ENCODE measurements around the gene COL6A1. TPM values are rescaled to one million over a fixed set of nuclear protein-coding genes. Genes with fewer than 3 reads are reported as not detected.
"Not testable (repeated sequence)": the region's sequence is repeated elsewhere in the genome, so short reads cannot be mapped to it uniquely, and the experiment has no call there.

The COL6A1 gene
- total and polyA plus RNA-seq, 5 experiments from 2014 or later = 1.7 to 21.0 (median 2.0) TPM

DNA sequence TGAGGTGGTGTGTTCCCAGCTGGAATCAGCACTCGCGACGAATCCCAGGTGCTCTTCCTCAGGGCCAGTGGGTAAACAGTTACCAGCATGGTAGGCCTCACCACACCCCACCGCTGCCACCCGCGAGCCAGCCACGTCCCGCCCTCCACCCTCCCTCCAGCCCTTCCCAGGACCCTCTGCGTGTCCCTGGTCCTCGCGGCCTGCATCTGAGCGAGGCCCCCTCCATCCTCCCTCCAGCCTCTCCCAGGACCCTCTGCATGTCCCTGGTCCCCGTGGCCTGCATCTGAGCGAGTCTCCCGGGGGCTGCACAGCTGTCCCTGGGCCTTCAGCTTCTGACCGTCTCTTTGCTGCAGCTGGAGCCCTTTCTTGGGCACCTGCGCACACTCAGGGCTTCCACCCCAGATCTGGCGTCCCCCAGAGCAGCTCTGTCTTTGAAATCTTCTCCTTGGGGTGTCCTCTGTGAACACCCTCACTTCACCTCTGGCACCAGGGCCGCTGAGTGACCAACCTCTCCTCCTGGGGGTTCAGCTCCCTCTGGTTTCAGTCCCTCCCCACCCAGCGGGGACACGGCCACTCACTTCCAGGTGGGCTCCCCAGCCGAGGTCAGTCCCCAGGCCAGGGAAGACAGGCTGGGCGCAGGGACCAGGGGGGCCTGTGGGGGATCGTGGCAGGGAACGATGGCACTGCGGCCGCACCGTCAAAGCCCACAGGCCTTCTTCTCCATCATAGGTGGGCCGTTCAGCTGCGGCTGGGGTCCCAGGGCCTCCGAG, 58.5 kb downstream of the COL6A1 start:
- Mint-ChIP-seq H3K4me3 (no peak overlapping the region), H3K9me3 (no peaks in the 10 kb centered on the region), H3K4me1 (no peaks in the 10 kb centered on the region), H3K27ac (no peak overlapping the region), H3K36me3 (no peaks in the 10 kb centered on the region), H3K27me3 (peaks cover 0 to 4% (median 1%) of the 10 kb centered on the region in 5 donors)
- DNase-seq (no peak), ATAC-seq (no peak)
- POLR2A ChIA-PET = interaction anchor here (0.6 kb wide), 1 partner anchor 118 kb away, joined by 3 read pairs; no protein-coding TSS in a partner anchor

GRCh38 chr21:46040707-46041106, 59.1 kb downstream of the COL6A1 start:
- H3K4me1 Mint-ChIP-seq = no peaks in the 10 kb centered on the region
- DNase-seq = no peak
- no peak overlapping the region for H3K4me3 Mint-ChIP-seq
- H3K9me3 Mint-ChIP-seq = no peaks in the 10 kb centered on the region
- no peaks in the 10 kb centered on the region for H3K36me3 Mint-ChIP-seq
- no peak for ATAC-seq
- peak overlapping the region in 2 of 10 donors; percentile 49 to 65 for H3K27ac Mint-ChIP-seq
- POLR2A ChIA-PET = interaction anchor here (0.6 kb wide), 1 partner anchor 118 kb away, joined by 3 read pairs; no protein-coding TSS in a partner anchor
- peaks cover 0 to 4% (median 1%) of the 10 kb centered on the region in 5 donors for H3K27me3 Mint-ChIP-seq

DNA sequence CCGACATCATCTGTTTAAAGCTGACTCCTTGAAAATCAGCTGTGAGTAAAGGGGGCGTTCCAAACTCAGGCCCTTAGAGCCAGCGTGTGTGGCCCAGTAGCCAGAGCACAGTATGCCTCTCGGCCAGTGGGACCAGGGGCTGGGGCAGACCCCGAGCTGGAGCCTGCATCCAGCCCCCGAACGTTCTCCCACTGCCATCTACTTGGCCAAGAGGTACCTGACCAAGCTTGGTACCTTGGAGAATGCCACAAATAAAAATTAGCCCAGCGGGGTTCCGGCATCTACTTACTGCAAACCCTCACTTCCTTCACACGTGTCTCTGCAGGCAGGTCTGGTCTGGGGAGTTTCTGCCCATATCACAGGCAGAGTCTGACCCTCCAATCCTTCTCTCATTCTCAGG, 59.6 kb downstream of the COL6A1 start:
- H3K4me3 Mint-ChIP-seq = no peak overlapping the region
- H3K27ac Mint-ChIP-seq = no peak overlapping the region
- H3K36me3 Mint-ChIP-seq = no peaks in the 10 kb centered on the region
- H3K4me1 Mint-ChIP-seq = no peaks in the 10 kb centered on the region
- ATAC-seq (no peak), DNase-seq (no peak)
- peaks cover 0 to 4% (median 1%) of the 10 kb centered on the region in 5 donors for H3K27me3 Mint-ChIP-seq
- H3K9me3 Mint-ChIP-seq = peaks cover 0 to 2% (median 0%) of the 10 kb centered on the region in 9 donors
- POLR2A ChIA-PET = no interaction called here

DNA sequence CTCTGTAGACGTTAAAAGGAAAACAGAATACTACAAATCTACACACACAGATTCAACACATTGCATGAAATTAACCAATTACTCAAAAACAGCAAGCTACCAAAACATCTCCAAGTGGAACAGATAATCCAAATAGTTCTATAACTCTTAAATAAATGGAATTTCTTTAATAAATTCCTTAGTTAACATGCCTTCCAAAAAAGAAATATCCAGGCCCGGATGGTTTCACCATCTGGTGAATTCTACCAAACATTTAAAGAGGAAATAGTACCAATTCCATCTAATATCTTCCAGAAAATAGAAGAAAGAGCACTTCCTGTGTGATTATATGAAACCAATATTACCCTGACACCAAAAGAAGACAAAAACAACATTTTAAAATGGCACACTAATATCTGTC, 63.6 kb downstream of the COL6A1 start:
- H3K27me3 Mint-ChIP-seq = peaks cover 0 to 4% (median 1%) of the 10 kb centered on the region in 5 donors
- ATAC-seq = no peak
- no peaks in the 10 kb centered on the region for H3K4me1 Mint-ChIP-seq
- H3K27ac Mint-ChIP-seq = no peak overlapping the region
- no peak for DNase-seq
- POLR2A ChIA-PET = no interaction called here
- H3K9me3 Mint-ChIP-seq = peaks cover 0 to 11% (median 0%) of the 10 kb centered on the region in 9 donors
- no peaks in the 10 kb centered on the region for H3K36me3 Mint-ChIP-seq
- no peak overlapping the region for H3K4me3 Mint-ChIP-seq

DNA sequence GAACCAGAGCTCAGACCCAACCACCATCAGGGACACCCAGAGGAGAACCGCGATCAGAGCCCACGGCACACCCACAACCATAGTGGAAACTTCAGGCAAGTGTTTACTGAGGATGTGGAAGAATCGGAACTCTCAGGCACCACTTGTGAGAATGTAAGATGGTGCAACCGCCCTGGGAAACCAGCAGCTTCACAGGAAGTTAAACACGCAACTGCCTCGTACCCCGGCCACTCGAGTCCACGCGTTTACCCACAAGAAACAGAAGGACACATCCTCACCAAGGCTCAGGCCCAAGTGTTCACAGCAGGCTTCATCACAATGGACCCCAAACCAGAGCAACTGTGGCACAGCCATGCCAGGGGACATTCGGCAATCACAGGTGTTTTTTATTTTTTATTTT, 64.9 kb downstream of the COL6A1 start:
- no peaks in the 10 kb centered on the region for H3K4me1 Mint-ChIP-seq
- H3K9me3 Mint-ChIP-seq = peaks cover 0 to 13% (median 0%) of the 10 kb centered on the region in 9 donors
- H3K4me3 Mint-ChIP-seq = no peak overlapping the region
- H3K27me3 Mint-ChIP-seq = peaks cover 0 to 4% (median 1%) of the 10 kb centered on the region in 5 donors
- H3K27ac Mint-ChIP-seq = no peak overlapping the region
- ATAC-seq = no peak
- DNase-seq = no peak
- H3K36me3 Mint-ChIP-seq = no peaks in the 10 kb centered on the region
- POLR2A ChIA-PET = no interaction called here

DNA sequence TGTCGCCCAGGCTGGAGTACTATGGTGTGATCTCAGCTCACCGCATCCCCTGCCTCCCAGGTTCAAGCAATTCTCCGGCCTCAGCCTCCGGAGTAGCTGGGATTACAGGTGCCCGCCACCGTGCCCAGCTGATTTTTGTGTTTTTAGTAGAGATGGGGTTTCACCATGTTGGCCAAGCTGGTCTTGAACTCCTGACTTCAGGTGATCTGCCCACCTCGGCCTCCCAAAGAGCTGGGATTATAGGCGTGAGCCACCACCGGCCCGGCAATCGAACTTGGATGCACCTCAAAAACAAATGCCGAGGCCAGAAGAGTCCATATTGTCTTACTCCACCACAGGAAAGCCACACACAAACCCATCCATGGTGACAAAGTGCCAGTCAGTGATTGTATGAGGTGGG, 65.3 kb downstream of the COL6A1 start:
- H3K27me3 Mint-ChIP-seq, POLR2A ChIA-PET, H3K27ac Mint-ChIP-seq, ATAC-seq, H3K4me3 Mint-ChIP-seq, DNase-seq, H3K4me1 Mint-ChIP-seq, H3K36me3 Mint-ChIP-seq: not testable (repeated sequence)
- peaks cover 0 to 15% (median 0%) of the 10 kb centered on the region in 9 donors for H3K9me3 Mint-ChIP-seq

GRCh38 chr21:46048926-46049889, 67.6 kb downstream of the COL6A1 start:
- Mint-ChIP-seq H3K27ac (no peak overlapping the region), H3K4me1 (peaks cover 0 to 2% (median under 1%) of the 10 kb centered on the region in 4 donors), H3K27me3 (no peaks in the 10 kb centered on the region), H3K36me3 (no peaks in the 10 kb centered on the region), H3K9me3 (peaks cover 0 to 15% (median 0%) of the 10 kb centered on the region in 9 donors), H3K4me3 (no peak overlapping the region)
- ATAC-seq (no peak), DNase-seq (no peak)
- POLR2A ChIA-PET = no interaction called here

DNA sequence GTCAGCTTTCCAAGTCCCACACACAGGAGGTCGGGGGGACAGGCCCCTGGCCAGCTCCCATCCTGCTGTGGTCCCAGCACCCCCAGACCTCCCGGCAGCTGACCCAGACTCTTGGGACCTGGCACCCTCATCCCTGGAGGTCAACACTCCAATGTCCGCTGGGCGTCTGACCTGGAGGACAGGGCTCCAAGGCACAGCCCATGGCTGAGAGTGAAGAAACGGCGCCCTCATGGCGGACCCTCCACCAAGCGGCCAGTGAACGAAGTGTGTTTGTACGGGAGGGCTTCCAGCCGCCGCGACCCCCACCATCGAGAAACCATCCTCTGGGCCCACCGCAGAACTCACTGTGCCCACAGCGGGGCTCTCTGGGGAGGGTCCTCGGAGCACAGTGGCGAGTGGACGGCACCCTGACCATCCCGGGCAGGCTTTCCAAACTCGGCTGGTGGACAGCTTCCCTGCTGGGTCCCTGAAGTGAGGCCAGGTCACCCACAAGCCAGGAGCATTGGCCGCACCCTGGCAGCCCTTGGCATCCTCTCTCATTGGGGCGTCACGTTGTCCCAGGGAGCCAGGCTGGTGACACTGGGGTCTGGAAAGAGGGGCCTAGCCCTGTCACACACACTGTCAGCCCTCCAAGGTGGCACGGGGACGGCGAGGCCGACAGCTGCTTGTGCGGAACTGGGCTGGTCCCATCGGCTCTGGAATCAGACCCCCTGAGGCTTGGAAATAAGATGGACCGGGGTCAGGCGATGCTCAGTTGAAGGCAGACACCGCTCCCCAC, 68.5 kb downstream of the COL6A1 start:
- no peak overlapping the region for H3K27ac Mint-ChIP-seq
- H3K4me3 Mint-ChIP-seq = no peak overlapping the region
- peaks cover 0 to 15% (median 0%) of the 10 kb centered on the region in 9 donors for H3K9me3 Mint-ChIP-seq
- POLR2A ChIA-PET = no interaction called here
- H3K4me1 Mint-ChIP-seq = peaks cover 0 to 2% (median under 1%) of the 10 kb centered on the region in 4 donors
- H3K27me3 Mint-ChIP-seq = no peaks in the 10 kb centered on the region
- no peak for ATAC-seq
- no peaks in the 10 kb centered on the region for H3K36me3 Mint-ChIP-seq
- DNase-seq = no peak

GRCh38 chr21:46050668-46051378, 69.3 kb downstream of the COL6A1 start:
- DNase-seq (no peak), ATAC-seq (no peak)
- Mint-ChIP-seq H3K4me3 (no peak overlapping the region), H3K4me1 (peaks cover 0 to 2% (median under 1%) of the 10 kb centered on the region in 4 donors), H3K27ac (no peak overlapping the region), H3K27me3 (no peaks in the 10 kb centered on the region), H3K36me3 (no peaks in the 10 kb centered on the region), H3K9me3 (peaks cover 0 to 15% (median 0%) of the 10 kb centered on the region in 9 donors)
- POLR2A ChIA-PET = no interaction called here

DNA sequence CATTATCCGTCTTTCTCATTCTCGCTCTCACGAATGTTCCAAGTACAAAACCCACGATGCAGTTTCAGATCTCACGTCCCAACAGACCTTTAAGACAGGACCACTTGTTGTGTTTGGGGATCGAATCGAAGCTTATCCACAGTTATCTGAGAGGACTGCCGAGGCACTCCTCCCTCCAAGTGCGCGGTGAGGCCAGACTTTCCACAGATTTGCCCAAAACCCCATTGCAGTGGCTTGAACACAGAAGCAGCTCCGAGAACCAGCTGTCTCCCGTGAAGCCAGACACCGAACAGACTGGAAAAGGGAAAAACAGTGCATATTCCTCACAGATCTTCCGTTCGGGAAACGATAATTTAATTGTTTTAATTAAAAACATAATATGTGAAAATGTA, 69.8 kb downstream of the COL6A1 start:
- no peak overlapping the region for H3K27ac Mint-ChIP-seq
- POLR2A ChIA-PET = no interaction called here
- H3K9me3 Mint-ChIP-seq = peaks cover 0 to 11% (median 0%) of the 10 kb centered on the region in 9 donors
- no peaks in the 10 kb centered on the region for H3K36me3 Mint-ChIP-seq
- DNase-seq (no peak), ATAC-seq (no peak)
- H3K4me1 Mint-ChIP-seq = peaks cover 0 to 4% (median 3%) of the 10 kb centered on the region in 4 donors
- no peaks in the 10 kb centered on the region for H3K27me3 Mint-ChIP-seq
- H3K4me3 Mint-ChIP-seq = no peak overlapping the region

- H3K4me3 Mint-ChIP-seq = no peak overlapping the region
- no peak for DNase-seq
- H3K36me3 Mint-ChIP-seq = no peaks in the 10 kb centered on the region
Measured at GRCh38 chr21:46051821-46052675, 70.5 kb downstream of the COL6A1 start.

More at GRCh38 chr21:46051821-46052675, 70.5 kb downstream of the COL6A1 start:
- Mint-ChIP-seq H3K27me3 (no peaks in the 10 kb centered on the region), H3K27ac (peak overlapping the region in 1 of 10 donors; percentile 48), H3K9me3 (peaks cover 0 to 9% (median 0%) of the 10 kb centered on the region in 9 donors), H3K4me1 (peaks cover 2 to 6% (median 3%) of the 10 kb centered on the region in 4 donors)
- ATAC-seq = no peak
- POLR2A ChIA-PET = no interaction called here
